NCI-H1436 treated with DMSO at 0.1 percent for 48 hours (cell line): Measurements from ENCODE around the gene INO80B.
A peak's percentile ranks its signal among the peaks of the same experiment; 100 is the strongest.
"Not testable (repeated sequence)": the region's sequence is repeated elsewhere in the genome, so short reads cannot be mapped to it uniquely, and the experiment has no call there.

Experiments
- DNase-seq: peaks from one replicate; lab custom pipeline; 2025; lab: John Stamatoyannopoulos, UW

INO80B gene

DNA sequence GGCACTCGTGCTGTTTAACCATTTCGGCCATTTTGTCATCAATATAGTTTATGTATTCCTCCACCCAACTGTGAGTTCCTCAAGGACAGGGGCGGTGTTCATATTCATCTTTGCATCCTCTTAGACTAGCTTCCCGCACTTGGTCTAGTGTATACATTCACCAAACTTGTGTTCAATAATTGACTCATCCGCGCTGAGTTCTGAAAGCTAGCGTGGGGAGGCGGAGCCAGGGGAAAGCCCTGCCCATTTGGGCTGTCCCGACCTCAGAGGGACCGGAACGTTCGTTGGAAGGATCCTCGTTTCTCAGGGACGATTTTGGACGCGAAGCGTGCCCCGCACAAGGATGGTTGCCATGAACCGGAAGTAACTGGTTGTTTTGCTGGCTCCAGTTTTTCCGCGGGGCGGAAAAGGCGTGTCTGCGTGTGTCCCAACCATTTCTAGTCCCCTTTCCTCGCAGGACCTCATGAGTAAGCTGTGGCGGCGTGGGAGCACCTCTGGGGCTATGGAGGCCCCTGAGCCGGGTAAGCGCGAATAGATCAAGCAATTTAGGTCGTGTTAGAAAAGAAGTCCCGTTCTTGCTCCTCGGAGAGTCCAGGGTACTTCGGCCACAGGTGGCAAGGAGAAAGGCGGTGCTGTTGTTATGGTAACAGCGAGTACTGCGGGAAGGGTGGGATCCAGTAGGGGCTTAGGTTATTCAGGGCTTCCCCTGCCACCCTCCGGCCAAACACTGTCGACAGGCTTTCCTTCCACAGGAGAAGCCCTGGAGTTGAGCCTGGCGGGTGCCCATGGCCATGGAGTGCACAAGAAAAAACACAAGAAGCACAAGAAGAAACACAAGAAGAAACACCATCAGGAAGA is at the start of gene INO80B:
Gene INO80B, plus strand, starts transcription at position 434 of the 858 bp plus-strand sequence. Its CDS starts 30 bp downstream, at position 464.
- peak; percentile 81 for DNase-seq

DNA sequence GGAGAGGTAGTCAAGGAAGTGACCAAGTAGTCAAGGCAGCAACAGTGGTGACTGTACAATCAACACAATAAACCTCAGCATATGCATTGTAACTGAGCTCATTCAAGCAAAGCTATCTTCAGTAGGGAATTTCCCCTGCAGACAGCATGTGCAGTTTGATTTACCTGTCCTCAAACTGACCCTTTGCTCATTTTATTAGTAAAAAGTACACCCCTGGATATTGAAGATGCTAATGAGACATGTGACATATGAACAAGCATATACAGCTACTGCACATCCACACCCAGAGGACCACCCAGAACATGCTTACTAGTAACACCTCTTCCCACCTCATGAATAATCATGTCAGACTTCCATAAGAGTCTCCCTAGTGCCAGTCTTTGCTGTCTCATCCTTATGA is 48.9 kb upstream of the INO80B start:
- DNase-seq = no peak

DNA sequence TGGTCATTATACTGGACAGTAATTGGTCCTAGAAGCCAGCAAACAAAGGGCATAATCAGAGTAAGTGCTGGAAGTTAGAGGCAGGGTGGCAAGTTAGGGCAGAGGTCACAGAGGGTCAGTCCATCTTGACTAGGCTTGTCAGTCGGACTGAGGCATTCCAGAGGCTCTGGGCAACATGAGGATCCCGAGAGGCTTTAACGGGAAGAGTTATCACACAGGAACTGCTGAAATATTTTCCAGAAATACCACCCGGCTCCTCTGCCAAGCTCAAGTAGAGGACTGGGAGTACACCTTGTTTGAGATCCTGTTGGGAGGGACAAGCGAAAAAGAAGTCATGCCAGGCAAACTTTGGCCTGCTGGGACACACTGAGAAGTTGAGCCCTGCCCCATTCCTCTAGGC is 47.2 kb upstream of the INO80B start:
- DNase-seq = no peak

DNA sequence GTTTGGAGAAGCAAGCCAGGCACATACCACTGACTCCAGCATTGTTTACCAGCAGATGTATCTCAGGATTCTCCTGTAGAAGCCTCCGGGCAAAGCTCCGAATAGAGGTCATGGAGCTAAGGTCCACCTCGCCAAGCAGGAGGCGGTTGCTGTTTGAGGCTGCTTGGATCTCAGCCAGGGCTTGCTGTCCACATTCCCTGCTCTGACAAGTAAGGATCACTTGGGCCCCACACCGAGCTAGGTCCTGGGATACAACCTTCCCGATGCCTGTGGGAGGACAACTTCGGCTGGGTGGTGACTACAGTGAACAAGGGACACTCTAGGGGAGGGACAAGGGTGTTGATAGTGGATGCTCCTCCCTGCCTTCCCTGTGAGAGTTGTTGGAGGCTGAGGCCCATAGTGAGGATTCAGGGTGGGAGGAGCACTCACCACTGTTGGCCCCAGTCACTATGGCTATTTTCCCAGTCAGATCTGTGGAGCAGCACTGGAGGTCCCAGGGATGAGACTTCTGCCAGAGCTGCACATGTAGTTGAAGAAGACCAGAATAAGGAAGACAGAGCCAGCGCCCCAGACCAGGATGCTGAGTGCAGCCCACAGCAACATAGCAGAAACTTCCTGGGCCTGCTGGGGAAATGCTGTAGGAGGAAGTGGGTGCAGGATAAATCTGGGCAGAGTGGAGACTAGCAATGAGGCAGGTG is 41.7 kb upstream of the INO80B start:
- DNase-seq = no peak

DNA sequence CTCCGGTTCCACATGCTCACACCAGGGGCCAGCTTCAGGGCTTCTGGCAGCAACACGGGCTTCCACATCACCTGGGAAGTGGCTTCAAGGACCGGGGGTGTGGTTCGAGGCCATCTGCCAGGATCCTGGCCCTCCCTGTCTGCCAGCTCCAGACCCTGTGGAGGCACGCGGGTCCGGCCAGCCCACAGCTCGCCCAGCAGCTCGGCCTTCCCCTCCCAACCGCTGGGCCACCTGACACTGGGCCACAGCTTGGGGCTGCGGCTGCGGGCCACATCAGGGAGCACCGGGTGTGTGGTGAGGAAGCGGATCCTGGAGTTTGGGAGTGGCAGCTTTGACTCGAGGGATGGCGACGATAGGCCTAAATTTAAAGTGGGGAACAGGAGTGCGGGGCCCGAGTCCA is 40.4 kb upstream of the INO80B start:
- DNase-seq = no peak

DNA sequence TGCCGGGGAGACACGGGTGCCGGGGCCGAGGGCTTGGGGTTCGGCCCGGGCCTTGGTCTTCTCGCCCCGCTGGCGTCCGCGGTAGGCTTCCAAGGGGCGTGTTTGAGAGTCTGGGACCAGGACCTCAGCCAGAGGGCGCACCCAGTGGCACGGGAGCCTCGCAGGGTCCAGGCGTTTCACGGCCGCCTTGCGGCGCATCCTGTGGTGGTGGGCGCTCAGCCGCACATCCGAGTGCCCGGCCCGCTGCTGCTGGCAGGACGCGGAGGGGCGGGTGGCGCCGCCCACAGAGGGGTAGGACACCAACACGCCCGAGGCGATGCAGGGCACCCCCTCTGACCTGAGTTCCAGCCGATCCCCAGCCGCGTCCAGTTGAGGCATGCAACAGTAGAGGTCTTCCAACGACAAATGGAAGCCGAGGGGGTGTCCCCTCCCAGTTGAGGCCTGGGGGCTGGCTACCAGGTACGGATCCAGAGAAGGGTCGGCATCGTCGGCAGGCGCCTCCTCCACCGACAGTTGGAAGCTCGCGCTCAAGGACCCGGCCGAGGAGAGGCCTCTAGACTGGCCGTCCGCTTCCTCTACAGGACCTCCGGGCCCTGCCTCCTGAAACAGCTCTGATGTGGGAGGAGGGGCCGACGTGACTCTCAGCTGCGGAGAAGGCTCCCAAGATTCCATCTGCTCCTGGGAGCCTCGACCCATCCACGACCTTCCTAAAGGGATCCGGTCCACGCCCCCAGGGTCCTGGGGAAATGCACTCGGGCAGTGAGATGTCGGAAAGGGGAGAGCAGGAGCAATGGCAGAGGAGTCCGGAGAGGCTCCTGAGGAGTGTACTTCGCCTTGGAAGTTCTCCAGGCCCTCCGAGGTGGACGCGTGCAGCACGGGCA is 39.8 kb upstream of the INO80B start:
- no peak for DNase-seq

DNA sequence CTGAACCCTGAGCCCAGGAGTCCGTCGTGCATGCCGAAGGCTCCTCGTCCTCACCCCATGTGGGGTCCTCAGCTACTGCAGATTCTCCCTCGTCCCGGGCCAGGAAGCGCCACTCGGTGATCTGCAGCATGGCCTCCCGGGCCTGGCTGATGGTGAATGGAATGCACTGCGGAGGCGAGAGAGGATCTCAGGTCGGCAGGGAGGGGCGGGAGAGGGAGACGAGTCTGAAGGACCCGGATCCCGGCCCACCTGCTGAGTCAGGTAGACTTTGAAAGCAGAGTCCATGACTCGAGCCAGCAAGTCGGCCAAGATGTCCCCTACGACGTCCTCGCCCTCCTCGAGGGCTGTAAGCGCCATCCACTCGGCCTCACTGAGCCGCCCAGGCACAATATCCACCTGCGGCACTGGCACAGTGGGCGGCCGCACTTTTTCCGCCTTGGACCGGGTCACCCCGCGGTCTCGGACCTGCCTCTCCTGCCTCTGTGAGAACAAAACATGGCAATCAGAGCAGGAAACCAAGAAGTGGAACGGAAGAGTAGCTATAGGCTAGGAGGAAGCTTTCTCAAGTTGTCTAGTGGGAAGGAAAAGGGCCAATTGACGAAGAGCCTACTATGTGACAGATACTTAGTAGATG is 39.0 kb upstream of the INO80B start:
- DNase-seq = no peak

DNA sequence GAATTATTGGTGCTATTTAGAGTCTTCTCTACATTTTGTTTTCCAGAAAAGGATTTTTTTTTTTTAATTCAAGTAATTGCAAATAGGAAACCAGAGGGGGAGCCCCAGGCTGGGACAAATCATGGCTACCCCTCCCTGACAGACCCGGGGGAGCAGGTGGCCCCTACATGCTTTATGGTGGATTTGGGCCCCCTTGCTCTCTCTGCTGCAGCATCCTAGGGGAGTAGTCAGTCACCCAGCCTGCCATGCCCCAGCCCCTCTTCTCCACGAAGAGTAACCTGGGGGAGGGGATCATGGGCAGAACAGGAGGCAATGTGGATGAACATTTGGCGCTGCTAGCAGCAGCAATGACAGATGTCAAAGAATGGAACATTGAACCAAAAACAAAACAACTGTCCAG is 38.1 kb upstream of the INO80B start:
- DNase-seq = no peak

DNA sequence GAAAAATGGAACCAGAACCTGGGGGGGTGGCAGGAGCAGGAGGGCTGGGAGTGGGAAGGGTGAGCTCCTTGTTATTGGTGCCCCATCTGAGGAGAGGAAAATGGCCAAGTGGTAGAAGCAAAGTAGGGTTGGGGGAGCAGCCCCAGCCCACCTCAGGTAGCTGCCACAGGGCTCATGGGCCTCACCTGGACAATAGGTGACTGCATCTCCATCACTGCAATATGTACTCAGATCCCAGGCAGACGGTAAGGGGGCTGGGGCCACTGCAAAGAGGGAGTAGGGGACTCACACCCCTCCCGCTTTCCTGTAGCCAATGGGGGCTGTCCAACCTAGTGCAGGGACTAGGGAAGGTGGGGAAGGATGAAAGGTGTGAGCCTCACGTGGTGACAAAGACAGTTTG is 37.7 kb upstream of the INO80B start:
- DNase-seq = no peak

DNA sequence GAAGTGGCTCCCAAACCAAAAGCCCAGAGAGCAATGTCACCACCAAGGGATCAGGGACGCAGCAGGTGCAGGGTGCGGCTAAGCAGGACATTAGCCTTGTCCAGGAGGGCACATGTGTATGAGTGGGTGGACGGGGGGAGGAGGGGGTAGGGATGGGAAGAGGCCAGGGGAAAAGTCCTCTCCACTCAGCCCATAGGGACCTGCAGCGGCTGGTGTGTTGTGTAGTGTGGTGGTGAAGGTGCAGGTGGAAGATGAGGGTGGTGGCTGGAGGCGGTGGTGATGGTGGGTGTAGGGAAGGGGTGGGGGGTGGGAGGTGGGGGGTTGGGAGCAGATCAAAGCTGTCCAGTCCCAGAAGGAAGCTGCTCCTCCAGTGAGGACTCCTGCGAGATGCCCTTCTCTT is 37.1 kb upstream of the INO80B start:
- DNase-seq = no peak

DNA sequence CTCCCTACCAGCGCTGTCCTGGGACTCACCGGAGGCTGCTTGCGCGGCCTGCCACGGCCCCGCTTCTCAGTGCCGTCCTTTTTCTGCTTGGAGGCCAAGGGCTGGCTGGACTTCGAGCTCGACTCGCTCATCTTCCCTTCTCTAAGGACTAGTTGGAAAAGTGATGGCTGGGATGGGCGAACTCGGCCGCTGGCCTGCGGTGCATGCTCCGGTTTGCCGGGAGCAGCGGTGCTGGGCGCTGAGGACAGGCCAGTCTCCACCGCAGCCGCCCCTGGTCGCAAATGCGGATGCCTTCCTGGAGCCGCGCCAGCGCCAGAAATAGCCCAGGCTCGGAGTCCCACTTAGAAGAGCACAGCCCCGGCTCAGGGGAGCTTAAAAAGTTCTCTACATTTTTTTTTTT is 36.6 kb upstream of the INO80B start:
- DNase-seq = no peak

DNA sequence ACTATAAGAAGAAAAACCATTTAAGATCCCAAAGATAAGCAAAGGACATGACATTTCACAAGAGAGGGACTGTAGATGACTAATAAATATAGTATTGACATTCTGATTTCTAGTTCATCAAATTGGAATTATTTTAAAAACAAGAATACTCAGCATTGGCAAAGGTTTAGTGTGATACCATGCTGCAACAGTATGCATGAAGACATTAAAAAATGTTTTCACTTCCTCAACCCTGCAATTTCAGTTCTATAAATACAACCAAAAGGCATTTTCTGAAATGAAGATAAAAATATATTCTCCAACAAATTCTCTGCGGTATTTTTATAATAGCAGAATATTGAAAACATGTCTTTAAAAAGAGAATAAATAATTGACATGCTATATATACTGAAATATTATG is 35.5 kb upstream of the INO80B start:
- DNase-seq = no peak

DNA sequence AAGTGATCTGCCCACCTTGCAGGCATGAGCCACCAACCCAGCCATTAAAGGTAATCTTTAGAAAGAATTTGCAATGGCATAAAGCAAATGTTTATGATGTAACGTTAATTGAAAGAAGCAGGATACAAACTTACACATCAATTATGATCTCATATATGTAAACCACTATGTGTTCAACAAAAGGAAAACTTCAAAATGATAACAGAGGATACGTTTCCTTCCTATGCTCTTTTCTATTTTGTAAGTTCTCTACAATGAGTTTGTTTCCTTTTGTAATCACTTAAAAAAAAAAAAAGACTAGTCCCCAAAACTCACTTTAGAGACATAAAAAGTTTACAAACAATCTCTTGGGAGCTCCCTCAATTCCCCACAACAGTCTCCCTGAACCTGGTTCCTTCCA is 34.9 kb upstream of the INO80B start:
- DNase-seq = no peak

DNA sequence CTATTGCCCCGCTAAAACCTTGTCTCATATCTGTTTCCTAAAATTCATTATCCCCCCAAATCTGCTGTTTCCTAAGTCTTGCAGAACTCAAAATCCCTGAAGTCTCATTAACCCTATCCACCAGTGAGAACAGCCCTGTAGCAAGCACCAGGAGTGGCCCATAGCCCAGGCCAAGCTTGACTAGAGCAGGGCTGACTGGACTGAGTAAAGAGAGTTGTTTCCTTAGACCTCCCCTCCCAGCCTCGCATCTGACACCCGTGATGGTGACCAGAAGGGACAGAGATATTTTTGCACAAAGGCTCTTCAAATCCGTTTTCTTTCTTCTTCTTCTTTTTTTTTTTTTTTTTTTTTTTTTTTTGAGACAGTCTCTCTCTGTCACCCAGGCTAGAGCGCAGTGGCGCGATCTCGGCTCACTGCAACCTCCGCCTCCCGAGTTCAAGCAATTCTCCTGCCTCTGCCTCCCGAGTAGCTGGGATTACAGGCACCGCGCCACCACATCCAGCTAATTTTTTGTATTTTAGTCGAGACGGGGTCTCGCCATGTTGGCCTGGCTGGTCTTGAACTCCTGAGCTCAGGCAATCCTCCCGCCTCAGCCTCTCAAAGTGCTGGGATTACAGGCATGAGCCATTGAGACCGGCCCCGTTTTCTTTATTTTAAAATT is 34.3 kb upstream of the INO80B start:
- DNase-seq = not testable (repeated sequence)

DNA sequence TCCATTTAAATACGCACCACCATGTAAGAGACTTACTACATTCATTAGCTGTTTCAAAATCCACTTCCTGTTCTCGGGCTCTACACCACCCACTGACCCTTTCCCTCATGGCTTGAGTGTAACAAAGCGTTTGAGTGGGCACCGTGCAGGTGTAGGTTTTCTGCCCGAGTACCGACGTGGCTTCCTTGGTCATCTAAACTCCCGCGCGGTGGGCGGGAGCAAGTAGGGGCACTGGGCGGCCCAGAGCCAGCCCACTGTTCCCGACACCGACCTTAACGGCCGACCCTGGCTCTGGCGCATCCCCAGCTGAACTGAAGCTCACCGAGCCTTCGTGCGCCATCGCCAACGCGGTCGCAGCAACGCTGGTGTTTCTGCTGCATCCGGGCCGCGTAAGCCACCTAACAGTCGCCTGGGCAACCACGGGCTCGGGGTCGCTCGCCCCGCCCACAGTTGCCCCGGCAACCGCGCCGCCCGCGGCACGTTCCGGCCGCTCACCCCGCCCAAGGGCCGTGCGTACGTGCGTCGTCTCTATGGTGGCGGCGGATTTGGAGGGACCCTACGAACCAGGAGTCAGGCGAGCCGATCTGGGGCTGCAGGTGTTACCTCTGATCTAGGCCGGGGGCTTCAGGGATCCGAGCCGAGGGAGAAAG is 33.5 kb upstream of the INO80B start, which contains the start of the genes C2orf81 and WDR54:
Gene C2orf81, minus strand, starts transcription at position 399 of the 650 bp plus-strand sequence. Its CDS starts 59 bp downstream, at position 340.
Gene WDR54, plus strand, starts transcription at position 510 of the 650 bp plus-strand sequence. CDS start 424 bp downstream, outside the sequence.
- DNase-seq = peak; percentile 60

DNA sequence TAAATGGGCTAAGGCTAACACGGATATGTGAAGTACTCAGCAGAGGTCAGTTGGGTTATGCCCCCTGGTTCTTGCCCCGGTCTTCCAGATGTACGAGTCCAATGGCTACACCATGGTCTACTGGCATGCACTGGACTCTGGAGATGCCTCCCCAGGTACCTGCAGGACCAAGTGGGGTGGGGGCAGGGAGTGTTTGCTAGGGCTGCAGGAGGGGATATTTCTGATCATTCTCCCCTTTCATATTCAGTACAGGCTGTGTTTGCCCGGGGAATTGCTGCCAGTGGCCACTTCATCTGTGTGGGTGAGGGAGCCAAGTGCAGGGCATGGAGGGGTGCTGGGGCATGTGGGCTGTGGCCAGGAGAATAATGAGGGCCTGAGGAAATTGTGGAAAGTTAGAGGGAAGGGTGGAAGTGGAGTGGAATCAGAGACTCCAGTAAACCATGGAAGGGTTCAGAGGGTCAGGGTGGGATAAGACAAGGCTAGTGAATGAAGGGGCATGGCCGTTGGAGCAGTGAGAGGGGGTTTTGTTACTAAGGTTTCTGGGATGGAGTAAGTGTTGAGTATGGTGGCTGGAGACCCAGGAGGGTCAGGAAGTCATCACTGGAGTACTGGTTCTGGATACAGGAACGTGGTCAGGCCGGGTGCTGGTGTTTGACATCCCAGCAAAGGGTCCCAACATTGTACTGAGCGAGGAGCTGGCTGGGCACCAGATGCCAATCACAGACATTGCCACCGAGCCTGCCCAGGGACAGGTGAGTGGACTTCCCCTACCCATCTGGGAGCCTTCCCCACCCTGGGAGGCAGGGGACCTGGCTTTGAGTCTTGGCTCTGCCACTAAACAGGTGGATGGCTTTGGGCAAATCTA is 31.4 kb upstream of the INO80B start:
- DNase-seq = no peak

DNA sequence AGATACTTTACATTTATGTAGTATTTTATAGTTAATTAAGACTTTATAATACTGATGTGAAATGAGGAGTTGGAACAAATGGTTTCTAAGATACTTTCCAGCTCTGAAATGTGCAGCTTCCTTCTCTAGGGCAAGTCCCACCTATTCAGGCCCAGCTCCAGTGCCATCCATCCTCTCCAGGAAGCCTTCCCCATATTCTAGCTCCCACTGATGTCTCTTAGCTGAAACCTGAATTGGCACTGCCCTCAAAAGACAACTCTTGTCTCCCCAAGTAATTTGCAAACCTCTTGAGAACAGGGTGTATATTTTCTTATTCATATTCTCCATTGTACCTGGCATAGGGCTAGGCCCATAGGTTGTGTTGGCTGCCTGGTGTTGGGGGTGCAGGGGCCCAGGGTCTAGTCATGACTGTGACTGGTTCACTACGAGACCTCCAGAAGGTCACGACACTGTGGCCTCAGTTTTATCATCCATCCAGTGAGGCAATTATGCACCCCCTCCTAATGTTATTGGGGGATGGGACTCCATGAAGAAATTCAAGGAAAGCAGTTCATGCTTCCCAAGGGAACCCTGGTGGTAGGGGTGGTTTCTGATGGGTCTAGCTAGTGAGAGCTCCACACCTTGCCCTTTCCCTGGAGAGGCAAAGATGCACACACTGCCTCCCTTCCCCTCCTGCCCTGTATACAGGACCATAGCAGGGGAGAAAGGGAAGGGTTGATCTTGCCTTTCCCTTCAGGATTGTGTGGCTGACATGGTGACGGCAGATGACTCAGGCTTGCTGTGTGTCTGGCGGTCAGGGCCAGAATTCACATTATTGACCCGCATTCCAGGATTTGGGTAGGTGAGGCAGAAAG is 30.5 kb upstream of the INO80B start:
- no peak for DNase-seq

DNA sequence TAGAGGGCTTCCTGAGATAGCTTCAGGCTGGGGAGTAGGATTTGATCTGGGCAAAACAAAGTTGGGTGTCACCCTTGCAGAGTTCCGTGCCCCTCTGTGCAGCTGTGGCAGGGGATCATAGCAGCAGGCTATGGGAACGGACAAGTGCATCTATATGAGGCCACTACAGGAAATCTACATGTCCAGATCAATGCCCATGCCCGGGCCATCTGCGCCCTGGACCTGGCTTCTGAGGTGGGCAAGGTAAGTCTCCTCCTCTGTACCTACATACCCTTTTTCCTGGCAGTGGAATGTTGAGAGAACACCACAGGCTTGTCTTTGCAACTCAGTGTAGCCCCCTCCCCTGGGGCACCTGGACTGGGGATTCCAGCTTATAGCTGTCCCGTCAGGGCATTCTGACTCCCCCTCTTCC is 29.9 kb upstream of the INO80B start:
- no peak for DNase-seq

DNA sequence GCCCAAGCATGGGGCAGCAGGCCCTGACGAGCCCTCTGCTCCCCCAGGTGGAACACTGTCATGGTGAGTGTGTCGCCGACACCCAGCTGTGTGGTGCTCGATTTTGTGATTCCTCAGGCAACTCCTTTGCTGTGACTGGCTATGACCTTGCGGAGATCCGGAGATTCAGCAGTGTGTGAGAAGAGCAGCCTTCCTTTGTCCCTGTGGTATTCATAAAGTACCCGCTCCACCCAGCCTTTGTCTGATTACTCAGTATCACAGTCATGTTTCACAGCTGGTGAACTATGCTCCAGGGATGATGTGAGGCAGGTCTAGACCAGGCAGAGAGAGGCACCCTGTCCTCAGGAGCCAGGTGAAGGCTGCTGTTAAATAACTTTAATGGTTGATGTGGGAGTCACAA is 29.4 kb upstream of the INO80B start:
- DNase-seq = no peak
